HTR-8/SVneo (cell line): ENCODE data around the gene RC3H2.
"Not testable (repeated sequence)": the region's sequence is repeated elsewhere in the genome, so short reads cannot be mapped to it uniquely, and the experiment has no call there.

Source experiments
- DNase-seq: peaks from one replicate; pipeline ENCODE4 v3.0.0; 2011; ENCODE audit warnings: low spot score, mixed read lengths; ENCODE audit not compliant: insufficient read length
- FAIRE-seq: peaks from 2 replicates; lab custom pipeline; 2011; peaks lifted over from hg19 to GRCh38; lab: Jason Lieb, UNC

RC3H2 gene

GRCh38 chr9:122852085-122852786, 52.9 kb downstream of the RC3H2 start:
- not testable (repeated sequence) for DNase-seq, FAIRE-seq

DNA sequence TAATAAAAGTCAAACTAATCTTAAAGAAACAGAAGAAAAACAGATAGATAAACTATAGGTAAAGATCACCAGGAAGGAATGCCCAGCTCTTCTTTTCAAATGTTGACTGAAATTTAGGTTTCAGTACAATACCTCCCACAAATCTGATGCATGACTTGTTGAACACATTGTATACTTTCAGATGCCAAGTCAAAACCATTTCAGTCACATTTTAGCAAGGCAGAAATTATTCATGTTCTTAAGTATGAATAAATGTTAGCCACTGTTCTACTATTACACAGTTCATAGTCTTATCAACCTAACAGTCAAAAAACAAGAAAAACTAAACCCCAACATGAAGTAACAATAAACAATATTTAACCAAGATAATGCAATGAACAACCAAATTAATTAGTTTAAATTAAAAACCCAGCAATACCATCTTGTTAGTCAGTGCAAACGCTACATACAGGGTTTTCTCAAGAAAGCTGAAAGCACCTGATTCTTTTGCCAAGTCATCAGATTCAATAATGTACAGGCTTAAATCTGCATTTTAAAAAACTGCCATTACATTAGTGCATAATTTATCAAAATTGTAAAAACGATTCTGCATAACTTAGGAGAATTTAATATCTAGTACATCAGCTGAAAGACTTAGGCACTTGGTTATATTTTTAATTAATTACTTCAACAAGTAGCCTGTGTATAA, 56.8 kb downstream of the RC3H2 start:
- FAIRE-seq (no peak), DNase-seq (no peak)

GRCh38 chr9:122846371-122846940, 58.7 kb downstream of the RC3H2 start:
- no peak for FAIRE-seq
- DNase-seq: no peak

DNA sequence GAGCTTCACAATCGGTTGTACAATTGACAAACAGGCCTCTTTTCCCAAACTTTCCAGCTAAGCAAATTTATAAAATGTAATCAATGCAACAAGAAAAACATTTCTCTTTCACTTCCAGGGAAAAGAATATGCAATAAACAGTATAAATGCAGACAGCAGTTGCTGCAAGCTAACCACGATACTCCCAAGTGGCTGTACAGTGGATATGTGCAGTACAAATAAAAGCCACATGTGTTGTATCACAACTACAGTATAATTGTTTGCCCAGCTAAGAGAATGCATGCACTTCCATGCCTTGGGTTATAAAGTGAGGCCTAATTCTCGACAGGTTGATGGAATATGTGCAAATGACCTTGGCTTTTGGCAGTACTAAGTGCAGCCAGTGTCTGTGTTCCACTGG, 60.0 kb downstream of the RC3H2 start:
- no peak for FAIRE-seq
- DNase-seq: no peak

DNA sequence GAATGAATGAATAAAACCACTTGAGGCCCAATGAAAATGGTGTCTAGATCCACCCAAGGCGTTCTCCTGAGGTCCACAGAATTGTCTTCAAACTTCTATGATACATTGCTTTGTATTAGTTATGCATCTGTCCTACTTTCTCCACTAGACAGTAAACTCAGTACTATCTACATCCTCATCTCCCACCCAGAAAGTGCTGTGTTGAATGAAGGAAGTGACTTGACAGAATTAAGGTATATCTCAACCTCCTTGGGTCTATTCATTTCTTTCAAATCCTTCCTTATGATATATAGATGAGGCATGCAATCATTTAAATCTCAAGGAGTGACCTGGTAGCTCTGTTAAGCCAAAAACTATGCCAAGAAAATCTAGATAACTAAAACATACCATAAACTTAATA, 61.0 kb downstream of the RC3H2 start:
- FAIRE-seq (no peak), DNase-seq (no peak)

DNA sequence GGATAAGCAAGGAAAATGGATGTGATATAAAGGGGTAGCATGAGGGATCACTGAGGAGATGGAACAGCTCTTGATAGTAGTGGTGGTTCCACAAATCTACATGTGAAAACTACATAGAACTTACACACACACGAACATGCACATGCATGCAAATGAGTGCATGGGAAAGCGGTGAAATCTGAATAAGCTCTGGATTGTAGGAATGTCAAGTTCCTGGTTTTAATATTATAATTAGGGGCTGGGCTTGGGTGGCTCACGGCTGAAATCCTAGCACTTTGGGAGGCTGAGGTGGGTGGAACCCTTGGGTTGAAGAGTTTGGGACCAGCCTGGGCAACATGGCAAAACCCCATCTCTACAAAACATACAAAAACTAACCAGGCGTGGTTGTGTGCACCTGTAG, 63.7 kb downstream of the RC3H2 start:
- DNase-seq (no peak), FAIRE-seq (no peak)

DNA sequence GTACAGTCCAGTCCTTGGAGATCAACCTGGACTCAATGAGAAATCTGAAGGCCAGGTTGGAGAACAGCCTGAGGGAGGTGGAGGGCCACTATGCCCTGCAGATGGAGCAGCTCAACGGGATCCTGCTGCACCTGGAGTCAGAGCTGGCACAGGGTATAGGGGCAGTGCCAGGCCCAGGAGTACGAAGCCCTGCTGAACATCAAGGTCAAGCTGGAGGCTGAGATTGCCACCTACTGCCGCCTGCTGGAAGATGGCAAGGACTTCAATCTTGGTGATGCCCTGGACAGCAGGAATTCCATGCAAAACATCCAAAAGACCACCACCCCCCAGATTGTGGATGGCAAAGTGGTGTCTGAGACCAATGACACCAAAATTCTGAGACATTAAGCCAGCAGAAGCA, 66.7 kb downstream of the RC3H2 start:
- not testable (repeated sequence) for FAIRE-seq, DNase-seq

DNA sequence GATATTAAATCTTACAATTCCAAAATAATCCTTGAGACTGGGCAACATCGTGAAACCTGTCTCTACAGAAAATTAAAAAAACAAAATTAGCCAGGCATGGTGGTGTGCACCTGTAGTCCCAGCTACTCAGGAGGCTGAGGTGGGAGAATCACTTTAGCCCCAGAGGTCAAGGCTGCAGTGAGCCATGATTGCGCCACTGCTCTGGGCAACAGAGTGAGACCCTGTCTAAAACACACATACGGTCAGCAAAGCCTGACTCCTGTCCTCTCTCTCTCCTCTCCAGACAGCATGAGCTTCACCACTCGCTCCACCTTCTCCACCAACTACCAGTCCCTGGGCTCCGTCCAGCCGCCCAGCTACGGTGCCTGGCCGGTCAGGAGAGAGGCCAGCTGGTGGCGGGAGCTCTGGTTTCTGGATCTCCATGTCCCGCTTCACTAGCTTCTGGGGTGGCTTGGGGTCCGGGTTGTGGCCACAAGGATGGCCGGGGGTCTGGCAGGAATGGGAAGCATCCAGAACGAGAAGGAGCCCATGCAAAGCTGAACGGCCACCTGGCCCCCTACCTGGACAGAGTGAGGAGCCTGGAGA, 67.8 kb downstream of the RC3H2 start:
- FAIRE-seq: no peak
- no peak for DNase-seq

GRCh38 chr9:122835313-122835731, 69.8 kb downstream of the RC3H2 start:
- DNase-seq (peak; percentile 17), FAIRE-seq (no peak)

- FAIRE-seq: no peak
- no peak for DNase-seq
Observed at GRCh38 chr9:122832194-122832593, 73.0 kb downstream of the RC3H2 start.

DNA sequence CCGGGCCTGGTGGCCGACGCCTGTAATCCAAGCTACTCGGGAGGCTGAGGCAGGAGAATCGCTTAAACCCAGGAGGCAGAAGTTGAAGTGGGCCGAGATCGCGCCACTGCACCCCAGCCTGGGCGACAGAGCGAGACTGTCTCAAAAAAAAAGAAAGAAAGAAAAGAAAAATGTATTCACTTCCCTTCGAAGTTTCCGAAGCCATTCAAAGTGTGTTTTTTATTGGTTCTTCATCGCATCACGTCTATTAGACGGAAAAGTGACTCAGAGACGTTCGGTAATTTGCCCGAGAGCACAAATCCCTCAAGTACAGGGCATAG, 76.2 kb downstream of the RC3H2 start:
- FAIRE-seq, DNase-seq: not testable (repeated sequence)

DNA sequence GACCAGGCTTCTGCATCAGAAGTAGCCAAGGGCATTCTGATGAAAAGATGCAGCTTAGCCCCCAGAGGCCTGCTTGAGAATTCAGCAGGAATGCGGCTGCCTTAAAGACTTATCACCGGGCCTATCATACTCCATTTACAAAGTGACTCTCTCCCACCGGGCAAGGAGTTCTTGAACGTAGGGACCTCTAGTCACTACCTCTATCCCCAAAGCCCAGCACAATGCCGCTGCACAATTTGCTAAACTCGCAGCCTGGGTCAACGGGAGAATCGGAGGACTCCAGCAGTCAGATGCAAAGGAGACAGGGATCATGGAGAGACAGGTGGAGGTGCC, 77.4 kb downstream of the RC3H2 start:
- peak; percentile 13 for DNase-seq
- FAIRE-seq: no peak

- no peak for DNase-seq
- no peak for FAIRE-seq
Observed at GRCh38 chr9:122822938-122823337, 82.2 kb downstream of the RC3H2 start.

GRCh38 chr9:122822056-122822455, 83.1 kb downstream of the RC3H2 start:
- FAIRE-seq (no peak), DNase-seq (no peak)

DNA sequence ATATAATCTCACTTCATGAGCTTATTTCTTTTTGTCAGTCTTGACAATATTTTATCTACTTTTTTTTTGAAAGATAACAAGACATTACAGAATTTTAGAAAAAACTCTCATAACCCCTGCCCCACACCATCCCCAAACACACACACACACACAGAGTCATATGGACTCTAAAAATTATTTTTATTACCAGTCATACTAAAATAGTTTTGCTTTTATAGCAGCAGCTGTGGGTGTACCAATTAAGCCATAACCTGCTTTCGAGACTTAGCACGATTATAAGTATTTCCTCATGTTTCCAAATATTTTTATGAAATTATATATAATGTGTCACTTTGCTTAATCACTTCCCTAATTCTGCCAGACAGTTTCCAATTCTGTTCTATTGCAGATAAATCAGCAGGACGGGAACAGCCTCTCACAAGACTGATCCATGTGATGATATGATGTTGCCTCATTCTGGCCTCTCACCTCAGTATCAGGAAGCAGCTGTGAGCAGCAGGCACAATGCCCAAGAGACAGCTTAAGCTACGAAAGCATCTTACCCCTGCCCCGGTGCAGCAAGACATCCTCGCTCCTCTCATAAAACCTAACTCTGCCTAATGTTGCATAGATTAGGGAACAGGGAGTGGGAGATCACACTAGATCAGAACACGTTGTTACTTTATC, 83.7 kb downstream of the RC3H2 start:
- FAIRE-seq (no peak), DNase-seq (no peak)

DNA sequence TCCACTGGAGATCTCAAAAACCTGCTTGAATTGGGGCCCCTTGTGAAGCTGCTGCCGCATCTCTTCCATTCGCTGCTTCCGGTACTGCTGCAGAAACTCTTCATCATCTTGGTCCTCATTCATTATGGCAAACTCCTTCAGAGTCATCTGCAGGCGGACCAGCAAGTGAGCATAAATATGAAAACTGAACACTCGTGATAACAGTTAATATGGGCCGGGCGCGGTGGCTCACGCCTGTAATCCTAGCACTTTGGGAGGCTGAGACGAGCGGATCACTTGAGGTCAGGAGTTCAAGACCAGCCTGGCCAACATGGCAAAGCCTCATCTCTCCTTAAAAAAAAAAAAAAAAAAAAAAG, 84.7 kb downstream of the RC3H2 start:
- FAIRE-seq (no peak), DNase-seq (no peak)

DNA sequence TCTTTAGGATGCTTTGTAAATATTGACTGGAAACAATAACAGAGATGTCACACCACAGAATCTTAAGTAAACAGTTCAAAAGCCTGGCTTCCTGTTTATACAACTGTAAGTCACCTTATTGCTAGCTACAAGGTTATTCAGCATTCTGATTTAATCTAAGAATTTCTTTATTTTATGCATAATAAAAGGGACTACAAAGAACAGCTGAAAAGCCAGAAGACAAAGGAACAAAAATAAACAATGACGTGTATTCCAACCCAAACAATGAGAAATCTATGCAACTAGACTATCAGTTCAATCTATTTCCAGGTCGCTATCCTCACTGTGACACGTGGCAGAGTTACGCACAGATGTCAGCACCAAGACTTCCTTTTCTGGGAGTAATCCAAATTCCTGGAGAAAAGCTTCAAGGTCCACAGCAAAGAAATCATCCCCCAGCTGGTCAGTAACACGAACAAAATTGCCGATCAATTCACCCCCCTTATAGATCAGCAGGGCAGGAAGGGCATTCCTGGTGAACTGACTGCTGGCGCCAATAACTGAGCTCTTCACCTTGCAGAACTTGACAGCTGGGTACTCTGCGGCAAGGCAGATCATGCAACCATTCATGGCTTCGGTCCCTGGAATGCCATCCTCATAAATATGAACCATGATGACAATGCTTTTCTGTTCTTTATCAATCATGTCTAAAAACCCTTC, 85.2 kb downstream of the RC3H2 start:
- DNase-seq (no peak), FAIRE-seq (no peak)

DNA sequence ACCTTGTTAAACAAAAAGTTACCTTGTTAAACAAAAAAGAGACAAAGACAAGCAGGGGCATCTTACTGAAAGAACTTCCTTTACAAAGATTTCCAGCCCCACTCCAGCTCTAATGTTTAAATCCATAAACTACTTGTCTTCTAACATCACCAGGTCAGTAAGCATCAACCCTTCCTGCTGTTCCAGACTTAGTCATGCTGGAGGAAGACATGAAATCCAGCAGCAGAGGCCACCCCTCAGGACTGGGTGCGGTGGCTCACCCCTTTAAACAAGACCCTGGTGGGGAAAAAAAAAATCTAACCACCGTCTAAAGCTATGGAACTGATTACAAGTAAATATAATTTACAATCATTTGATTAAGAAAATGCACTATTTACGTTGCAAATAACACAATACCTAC, 85.8 kb downstream of the RC3H2 start:
- FAIRE-seq (no peak), DNase-seq (no peak)

DNA sequence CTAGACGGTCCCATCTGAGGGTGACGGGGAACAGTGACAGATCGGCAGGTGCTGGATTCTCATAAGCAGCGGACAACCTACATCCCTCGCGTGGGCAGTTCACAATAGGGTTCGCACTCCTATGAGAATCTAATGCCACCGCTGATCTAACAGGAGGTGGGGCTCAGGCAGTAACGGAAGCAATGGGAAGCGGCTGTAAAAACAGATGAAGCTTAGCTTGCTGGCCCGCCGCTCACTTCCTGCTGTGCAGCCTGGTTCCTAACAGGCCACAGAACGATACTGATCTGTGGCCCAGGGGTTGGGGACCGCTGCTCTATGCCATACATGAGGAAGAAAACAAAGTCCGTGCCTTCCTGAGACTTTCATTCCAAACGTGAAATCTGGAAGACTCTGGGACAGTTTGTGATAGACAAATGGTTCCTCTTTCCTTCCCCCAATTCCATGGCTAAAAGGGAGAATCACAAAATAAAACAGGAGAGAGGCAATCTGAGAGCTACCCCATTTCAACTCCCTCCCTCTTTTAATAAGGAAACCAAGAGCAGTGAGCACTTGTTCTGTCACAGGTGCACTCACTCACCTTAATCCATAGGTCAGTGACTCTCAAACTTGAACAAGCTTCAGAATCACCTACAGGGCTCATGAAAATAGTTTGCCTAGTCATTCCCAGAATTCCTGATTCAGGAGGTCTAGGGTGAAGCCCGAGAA, 88.8 kb downstream of the RC3H2 start:
- no peak for FAIRE-seq
- no peak for DNase-seq

- DNase-seq (no peak), FAIRE-seq (no peak)
Observed at GRCh38 chr9:122815544-122815943, 89.6 kb downstream of the RC3H2 start.
